B cell (primary cell): ENCODE measurements around the gene GLTP. TPM values are rescaled to one million over a fixed set of nuclear protein-coding genes. Genes with fewer than 3 reads are reported as not detected.
A peak's percentile ranks its signal among the peaks of the same experiment; 100 is the strongest.

Experiments
- ATAC-seq: fragments of 200-7000 bp; cut with Tn5 transposase; one replicate; pipeline ENCODE4 v1.10.0; 2021; ENCODE audit warnings: low read depth, mild to moderate bottlenecking, moderate number of reproducible peaks, moderate library complexity
- CTCF ChIA-PET: fragments of 350-600 bp; sonication (Branson Sonifier 250); formaldehyde crosslinking; loops from one replicate; lab custom pipeline; 2021; ENCODE audit warnings: antibody characterized with exemption, inconsistent platforms; lab: Charles Lee
- POLR2A ChIA-PET: fragments of 350-600 bp; sonication (Branson Sonifier 250); formaldehyde crosslinking; loops from one replicate; lab custom pipeline; 2021; ENCODE audit warnings: antibody characterized with exemption; lab: Charles Lee
- DNase-seq: peaks from one replicate; pipeline ENCODE4 v3.0.0; 2013
- H2AFZ ChIP-seq: 2 replicates; pipeline ENCODE4 v1.6.1; 2012; ENCODE audit warnings: mild to moderate bottlenecking, low read depth, low read length; ENCODE audit not compliant: insufficient read depth, poor library complexity, severe bottlenecking
- H3K27ac ChIP-seq, 2 donors: 1 replicate in 1 of 2; 2 replicates in 1 of 2; pipeline ENCODE4 v1.5.1; 2012 to 2013; ENCODE audit warnings: low read length in 2 of 2, mild to moderate bottlenecking in 2 of 2, moderate library complexity in 1 of 2
- H3K27me3 ChIP-seq, 4 experiments: fragments of 200-600 bp in 1 of 4; sonication (generic) in 1 of 4; replicated peaks in 1 of 4; 1 replicate in 2 of 4; 2 replicates in 2 of 4; pipeline versions ENCODE4 v1.6.1 to v1.7.0; 2013 to 2016; ENCODE audit warnings: low read length in 3 of 4, mild to moderate bottlenecking in 2 of 4, mixed read lengths in 1 of 4, moderate library complexity in 1 of 4; ENCODE audit not compliant: insufficient read depth in 4 of 4, control insufficient read depth in 3 of 4; ENCODE audit errors: control extremely low read depth in 1 of 4
- H3K36me3 ChIP-seq, 2 experiments: replicated peaks in 1 of 2; 1 replicate in 1 of 2; 2 replicates in 1 of 2; pipeline versions ENCODE4 v1.6.1 to v1.7.1; 2013; ENCODE audit warnings: low read length in 1 of 2; ENCODE audit not compliant: insufficient read depth in 2 of 2, control insufficient read depth in 1 of 2; ENCODE audit errors: control extremely low read depth in 1 of 2, extremely low read depth in 1 of 2
- H3K4me1 ChIP-seq, 2 donors: fragments of 200-600 bp in 1 of 2; sonication (generic) in 1 of 2; 1 replicate in 1 of 2; 2 replicates in 1 of 2; pipeline versions ENCODE4 v1.5.1 to v1.6.1; 2013 to 2017; ENCODE audit warnings: low read length in 2 of 2; ENCODE audit not compliant: control insufficient read depth in 2 of 2, insufficient read depth in 2 of 2
- H3K4me2 ChIP-seq: replicated peaks from 2 replicates; pipeline ENCODE3; 2012; ENCODE audit warnings: mild to moderate bottlenecking, low read depth, low read length; ENCODE audit not compliant: poor library complexity, severe bottlenecking
- H3K4me3 ChIP-seq, 5 experiments: fragments of 200-600 bp in 1 of 5; sonication (generic) in 1 of 5; 1 replicate in 3 of 5; 2 replicates in 2 of 5; pipeline versions ENCODE4 v1.5.1 to v1.7.0; 2011 to 2016; ENCODE audit warnings: low read length in 4 of 5, mild to moderate bottlenecking in 4 of 5, low read depth in 2 of 5, control low read depth in 1 of 5, moderate library complexity in 1 of 5; ENCODE audit not compliant: insufficient read depth in 1 of 5; ENCODE audit errors: control extremely low read depth in 1 of 5, extremely low read depth in 1 of 5
- H3K79me2 ChIP-seq: fragments of 200-600 bp; sonication (generic); one replicate; pipeline ENCODE4 v1.6.0; 2016; ENCODE audit warnings: low read length; ENCODE audit not compliant: control insufficient read depth, insufficient read depth
- H3K9ac ChIP-seq: fragments of 200-600 bp; sonication (generic); 2 replicates; pipeline ENCODE4 v1.6.1; 2017; ENCODE audit warnings: mild to moderate bottlenecking, low read length, moderate library complexity
- H3K9me3 ChIP-seq, 3 donors: one replicate each; pipeline versions ENCODE4 v1.6.1 to v1.7.1; 2013; ENCODE audit warnings: low read length in 2 of 3; ENCODE audit not compliant: control insufficient read depth in 2 of 3, insufficient read depth in 1 of 3; ENCODE audit errors: control extremely low read depth in 1 of 3
- H4K20me1 ChIP-seq: 2 replicates; pipeline ENCODE4 v1.6.0; 2012; ENCODE audit warnings: mild to moderate bottlenecking, low read length; ENCODE audit not compliant: insufficient read depth, control insufficient read depth, poor library complexity, severe bottlenecking
- H3K27ac Mint-ChIP-seq: one replicate; pipeline ENCODE4 v1.8.0; 2021; ENCODE audit warnings: mixed read lengths
- H3K27me3 Mint-ChIP-seq: one replicate; pipeline ENCODE4 v1.8.0; 2021; ENCODE audit warnings: mixed read lengths
- H3K4me1 Mint-ChIP-seq: one replicate; pipeline ENCODE4 v1.8.0; 2021; ENCODE audit warnings: mixed read lengths
- H3K4me3 Mint-ChIP-seq: one replicate; pipeline ENCODE4 v1.8.0; 2021; ENCODE audit warnings: mixed read lengths
- H3K9me3 Mint-ChIP-seq: one replicate; pipeline ENCODE4 v1.8.0; 2022; ENCODE audit warnings: mixed read lengths; ENCODE audit not compliant: insufficient read depth
- EZH2 ChIP-seq: IDR thresholded peaks from 2 replicates; pipeline ENCODE4 v1.6.1; 2012; ENCODE audit warnings: borderline replicate concordance, low read depth, mild to moderate bottlenecking, moderate library complexity, low read length; ENCODE audit not compliant: insufficient read depth, poor library complexity, severe bottlenecking
- WGBS: methylation state at CpG from one replicate; pipeline ENCODE4 v1.1.5; 2013; ENCODE audit warnings: missing lambda C conversion rate; ENCODE audit not compliant: insufficient coverage; 5-methylcytosine and 5-hydroxymethylcytosine counted together
- intact Hi-C: fragments of 100-400 bp; cut with micrococcal nuclease; formaldehyde crosslinking; loops from one replicate; pipeline ENCODE4 v1.10.0; 2022
- polyA plus RNA-seq: library from polyadenylated mRNA; depleted of rRNA; stranded (reverse); fragments of >200 nt; gene quantifications from 2 replicates; pipeline ENCODE4 v1.2.3, GENCODE V29; 2012
- total RNA-seq, 2 donors: library from RNA; stranded (reverse); fragments of 120-200 nt in 1 of 2; gene quantifications; 1 replicate in 1 of 2; 2 replicates in 1 of 2; pipeline versions ENCODE4 v1.2.3 to v1.2.4, GENCODE V29; 2013 to 2022
- TF ChIP-seq, protein P1 (sequence below): fragments of 200-600 bp; IDR thresholded peaks from one replicate; pipeline ENCODE4 v1.8.0; 2022; ENCODE audit warnings: antibody characterized with exemption, mild to moderate bottlenecking

The GLTP gene
- total and polyA plus RNA-seq, 2 donors (not counting 1 experiment from before 2014, with no cell fraction given): 18.7 to 24.9 TPM

DNA sequence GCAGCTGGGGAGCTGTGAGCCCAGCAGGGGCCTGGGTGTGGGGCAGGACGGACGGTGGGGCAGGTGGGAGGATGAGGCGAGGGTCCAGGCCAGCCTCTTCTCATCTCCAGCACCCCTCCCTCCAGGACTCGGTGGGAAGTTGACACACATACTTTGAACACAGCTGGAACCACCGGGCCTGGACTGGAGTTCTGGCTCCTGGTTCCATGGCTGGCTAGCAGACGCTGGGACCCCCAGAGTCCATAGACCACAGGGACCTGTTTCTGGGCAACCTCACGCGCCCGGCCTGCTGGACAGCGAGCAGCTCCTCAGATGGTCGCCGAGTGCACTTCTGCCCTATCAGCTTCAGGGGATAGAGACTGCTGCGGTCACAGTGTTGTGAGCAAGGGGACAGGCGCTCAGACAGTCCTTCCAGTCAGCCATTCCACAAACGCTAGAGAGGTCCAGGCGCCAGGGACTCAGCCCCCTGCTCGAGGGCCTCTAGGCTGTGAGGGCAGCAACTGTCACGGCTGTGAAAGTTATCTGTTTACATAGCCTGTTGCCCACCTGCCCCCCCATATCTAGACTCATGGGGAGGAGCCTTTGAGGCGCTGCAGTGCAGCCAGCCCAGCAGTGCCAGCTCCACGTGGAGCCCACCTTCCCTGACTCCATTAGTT, 45.0 kb upstream of the GLTP start:
- Histone ChIP-seq H3K36me3 (peaks cover 4 to 26% of the 10 kb centered on the region in 2 experiments), H3K27me3 (no peaks in the 10 kb centered on the region), H3K27ac (no peak overlapping the region), H3K4me1 (peaks cover 0 to 8% of the 10 kb centered on the region in 2 donors), H3K9me3 (no peaks in the 10 kb centered on the region), H2AFZ (no peak overlapping the region), H4K20me1 (no peaks in the 10 kb centered on the region), H3K9ac (no peak overlapping the region), H3K4me2 (no peak overlapping the region), H3K79me2 (peaks cover 3% of the 10 kb centered on the region), H3K4me3 (no peak overlapping the region)
- H3K4me1 Mint-ChIP-seq: peaks cover 14% of the 10 kb centered on the region
- H3K27ac Mint-ChIP-seq: peak overlapping the region; percentile 50
- H3K27me3 Mint-ChIP-seq: no peaks in the 10 kb centered on the region
- ATAC-seq: no peak
- no peak for TF ChIP-seq EZH2
- TF ChIP-seq, protein P1, sequence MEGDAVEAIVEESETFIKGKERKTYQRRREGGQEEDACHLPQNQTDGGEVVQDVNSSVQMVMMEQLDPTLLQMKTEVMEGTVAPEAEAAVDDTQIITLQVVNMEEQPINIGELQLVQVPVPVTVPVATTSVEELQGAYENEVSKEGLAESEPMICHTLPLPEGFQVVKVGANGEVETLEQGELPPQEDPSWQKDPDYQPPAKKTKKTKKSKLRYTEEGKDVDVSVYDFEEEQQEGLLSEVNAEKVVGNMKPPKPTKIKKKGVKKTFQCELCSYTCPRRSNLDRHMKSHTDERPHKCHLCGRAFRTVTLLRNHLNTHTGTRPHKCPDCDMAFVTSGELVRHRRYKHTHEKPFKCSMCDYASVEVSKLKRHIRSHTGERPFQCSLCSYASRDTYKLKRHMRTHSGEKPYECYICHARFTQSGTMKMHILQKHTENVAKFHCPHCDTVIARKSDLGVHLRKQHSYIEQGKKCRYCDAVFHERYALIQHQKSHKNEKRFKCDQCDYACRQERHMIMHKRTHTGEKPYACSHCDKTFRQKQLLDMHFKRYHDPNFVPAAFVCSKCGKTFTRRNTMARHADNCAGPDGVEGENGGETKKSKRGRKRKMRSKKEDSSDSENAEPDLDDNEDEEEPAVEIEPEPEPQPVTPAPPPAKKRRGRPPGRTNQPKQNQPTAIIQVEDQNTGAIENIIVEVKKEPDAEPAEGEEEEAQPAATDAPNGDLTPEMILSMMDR: no peak
- H3K9me3 Mint-ChIP-seq: no peaks in the 10 kb centered on the region
- POLR2A ChIA-PET: no interaction called here
- intact Hi-C loops: no loop called here
- H3K4me3 Mint-ChIP-seq: no peak overlapping the region
- no peak for DNase-seq
- 93% methylated on average over 17 of the region's 20 CpGs for WGBS
- CTCF ChIA-PET: interaction anchor here (0.7 to 6.2 kb wide), 2 partner anchors 72 to 871 kb away, joined by 3 to 39 read pairs; no protein-coding TSS in a partner anchor

DNA sequence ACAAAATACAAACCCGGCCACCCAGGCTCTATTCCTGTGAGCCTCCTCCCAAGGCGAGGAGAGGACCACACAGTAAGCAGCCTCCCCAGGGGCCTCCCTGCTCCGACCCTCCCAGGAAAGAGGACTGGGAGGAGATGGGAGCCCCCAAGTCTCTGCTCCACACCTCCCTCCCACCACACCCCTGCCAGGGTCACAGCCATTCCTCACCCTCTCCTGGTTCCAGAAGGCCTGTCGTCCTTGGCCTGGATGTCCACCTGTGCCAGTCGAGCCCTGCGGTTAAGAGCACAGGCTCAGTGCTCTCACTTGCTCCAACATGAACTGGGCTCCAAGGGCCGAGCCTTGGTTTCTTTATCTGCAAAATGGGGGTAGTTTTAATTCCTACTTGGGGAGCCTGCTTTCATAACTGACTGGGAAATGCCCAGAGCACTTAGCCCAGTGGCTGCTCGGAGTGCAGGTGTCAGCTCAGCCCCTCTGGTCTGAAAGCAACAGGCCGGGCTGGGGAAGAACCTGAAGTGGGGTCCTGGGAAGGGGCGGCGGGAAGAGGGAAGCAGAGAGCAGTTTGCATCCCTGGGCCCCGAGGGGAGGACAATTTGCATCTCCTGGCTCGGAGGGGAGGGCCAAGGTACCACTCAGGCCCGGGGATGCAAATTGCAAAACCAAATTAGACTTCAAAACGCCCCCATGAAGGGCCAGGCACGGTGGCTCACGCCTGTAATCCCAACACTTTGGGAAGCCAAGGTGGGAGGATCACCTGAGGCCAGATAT, 43.3 kb upstream of the GLTP start:
- Histone ChIP-seq H4K20me1 (no peaks in the 10 kb centered on the region), H3K4me1 (peaks cover 0 to 8% of the 10 kb centered on the region in 2 donors), H3K36me3 (peaks cover 1 to 35% of the 10 kb centered on the region in 2 experiments), H3K27ac (no peak overlapping the region), H3K9me3 (no peaks in the 10 kb centered on the region), H3K4me2 (no peak overlapping the region), H2AFZ (no peak overlapping the region), H3K79me2 (peaks cover 3% of the 10 kb centered on the region), H3K9ac (no peak overlapping the region), H3K27me3 (no peaks in the 10 kb centered on the region), H3K4me3 (no peak overlapping the region)
- 81% methylated on average over 11 of the region's 17 CpGs for WGBS
- Mint-ChIP-seq H3K27me3 (no peaks in the 10 kb centered on the region), H3K27ac (no peak overlapping the region), H3K4me3 (no peak overlapping the region), H3K4me1 (peaks cover 14% of the 10 kb centered on the region), H3K9me3 (no peaks in the 10 kb centered on the region)
- ATAC-seq (no peak), DNase-seq (no peak)
- POLR2A ChIA-PET: no interaction called here
- no peak for TF ChIP-seq EZH2
- TF ChIP-seq, protein P1: no peak
- intact Hi-C loops: no loop called here
- CTCF ChIA-PET: interaction anchor here (6.2 kb wide), 1 partner anchor 71 kb away, joined by 39 read pairs; no protein-coding TSS in a partner anchor
